Stomach (tissue), 9 donors: ENCODE measurements around the gene ACOXL. TPM values are rescaled to one million over a fixed set of nuclear protein-coding genes. Genes with fewer than 3 reads are reported as not detected.

Experiments used
- DNase-seq, 2 donors: peaks; one replicate each; pipeline versions ENCODE4 v3.0.0 to v3.0.0-alpha.2; 2013 to 2019
- H3K27ac ChIP-seq, 5 donors: fragments of 200-600 bp in 4 of 5; sonication (generic) in 4 of 5; one replicate each; pipeline ENCODE4 v1.5.1; 2013 to 2019; ENCODE audit warnings: mild to moderate bottlenecking in 1 of 5, moderate library complexity in 1 of 5
- H3K27me3 ChIP-seq, 3 donors: fragments of 200-600 bp; sonication (generic); one replicate each; pipeline ENCODE4 v1.5.1; 2017 to 2019; ENCODE audit warnings: mixed run types in 1 of 3
- H3K36me3 ChIP-seq, 4 donors: fragments of 200-600 bp; sonication (generic); 1 replicate in 3 of 4; 2 replicates in 1 of 4; pipeline ENCODE4 v1.5.1; 2016 to 2019
- H3K4me1 ChIP-seq, 4 donors: fragments of 200-600 bp; sonication (generic); one replicate each; pipeline ENCODE4 v1.5.1; 2016 to 2019
- H3K4me3 ChIP-seq, 4 donors: fragments of 200-600 bp; sonication (generic) in 3 of 4; one replicate each; pipeline ENCODE4 v1.5.1; 2016 to 2019; ENCODE audit warnings: mild to moderate bottlenecking in 1 of 4
- H3K9me3 ChIP-seq, 4 donors: fragments of 200-600 bp; sonication (generic); one replicate each; pipeline ENCODE4 v1.5.1; 2016 to 2019
- CTCF ChIP-seq, 7 experiments: fragments of 450-650 bp in 4 of 7; fragments of 200-600 bp in 3 of 7; sonication (generic) in 3 of 7; IDR thresholded peaks; one replicate each; pipeline ENCODE4 v1.5.1; 2016 to 2019; ENCODE audit warnings: antibody characterized with exemption in 7 of 7, control low read depth in 2 of 7, mild to moderate bottlenecking in 1 of 7
- EP300 ChIP-seq: sonication (generic); formaldehyde crosslinking; IDR thresholded peaks from one replicate; pipeline ENCODE4 v1.6.1; 2017; ENCODE audit warnings: antibody characterized with exemption
- POLR2A ChIP-seq, 4 donors: fragments of 450-650 bp; IDR thresholded peaks; one replicate each; pipeline ENCODE4 v1.6.1; 2016; ENCODE audit warnings: antibody characterized with exemption in 4 of 4, control low read depth in 2 of 4, mild to moderate bottlenecking in 1 of 4, moderate library complexity in 1 of 4
- POLR2AphosphoS5 ChIP-seq, 3 donors: sonication (generic); formaldehyde crosslinking; IDR thresholded peaks; one replicate each; pipeline ENCODE4 v1.6.1; 2016; ENCODE audit warnings: antibody characterized with exemption in 3 of 3
- WGBS, 5 donors: extraction: QIAGEN DNeasy Blood & Tissue Kit in 3 of 5; methylation state at CpG; one replicate each; pipeline versions ENCODE4 v1.1.5 to v1.1.7; 2013 to 2018; 5-methylcytosine and 5-hydroxymethylcytosine counted together
- intact Hi-C: fragments of 100-400 bp; cut with DNase I; formaldehyde crosslinking; loops from one replicate; pipeline ENCODE4 v1.15.1; 2023; ENCODE audit warnings: low total_unique reads
- polyA plus RNA-seq, 3 donors: library from polyadenylated mRNA; stranded (reverse); fragments of 200-250 nt; gene quantifications; one replicate each; pipeline ENCODE4 v1.2.3, GENCODE V29; 2013
- total RNA-seq, 5 donors: library from RNA; depleted of rRNA; stranded (reverse); fragments of >200 nt; gene quantifications; one replicate each; pipeline versions ENCODE4 v1.1.0 to v1.2.3, GENCODE V29; 2014 to 2016
- donor health status: healthy with polysubstance abuse.
- donor health status: Bipolar disorder and iron deficiency.
- donor health status: healthy.

The ACOXL gene
- total and polyA plus RNA-seq, 8 donors: 0.10 to 1.3 (median 0.45) TPM; not detected in 3

- peaks cover 0 to 30% (median 7%) of the 10 kb centered on the region in 4 donors for H3K4me1 ChIP-seq
- TF ChIP-seq EP300 (no peak), POLR2AphosphoS5 (IDR thresholded peaks at IDR 0.05) (no peak), CTCF (IDR thresholded peaks at IDR 0.05) (no peak), POLR2A (IDR thresholded peaks at IDR 0.05) (no peak)
- intact Hi-C loops: no loop called here
- no peaks in the 10 kb centered on the region for H3K9me3 ChIP-seq
- DNase-seq: peak in 1 of 2 donors; percentile 25
- no peaks in the 10 kb centered on the region for H3K36me3 ChIP-seq
- H3K4me3 ChIP-seq: no peak overlapping the region
- 72 to 81% (median 80%) methylated on average over 7 of the region's 7 CpGs for WGBS, 5 donors
- H3K27me3 ChIP-seq: no peaks in the 10 kb centered on the region
- no peak overlapping the region for H3K27ac ChIP-seq
Measured at GRCh38 chr2:111029181-111029927, 297.0 kb downstream of the ACOXL start.

GRCh38 chr2:111030260-111030891 is 298.0 kb downstream of the ACOXL start:
- H3K4me3 ChIP-seq: no peak overlapping the region
- peaks cover 0 to 30% (median 7%) of the 10 kb centered on the region in 4 donors for H3K4me1 ChIP-seq
- intact Hi-C loops: no loop called here
- H3K27me3 ChIP-seq: no peaks in the 10 kb centered on the region
- no peaks in the 10 kb centered on the region for H3K9me3 ChIP-seq
- DNase-seq: peak in 1 of 2 donors; percentile 22
- H3K27ac ChIP-seq: no peak overlapping the region
- no peaks in the 10 kb centered on the region for H3K36me3 ChIP-seq
- no peak for TF ChIP-seq POLR2AphosphoS5 (IDR thresholded peaks at IDR 0.05)
- TF ChIP-seq POLR2A (IDR thresholded peaks at IDR 0.05): no peak
- TF ChIP-seq EP300: no peak
- TF ChIP-seq CTCF (IDR thresholded peaks at IDR 0.05): no peak
- 40 to 63% (median 47%) methylated on average over 10 of the region's 10 CpGs for WGBS, 5 donors

- 33 to 61% (median 55%) methylated on average over 2 of the region's 2 CpGs for WGBS, 5 donors
- DNase-seq: no peak
- Histone ChIP-seq H3K36me3 (no peaks in the 10 kb centered on the region), H3K27ac (no peak overlapping the region), H3K4me1 (peaks cover 0 to 30% (median 7%) of the 10 kb centered on the region in 4 donors), H3K27me3 (no peaks in the 10 kb centered on the region), H3K4me3 (no peak overlapping the region), H3K9me3 (no peaks in the 10 kb centered on the region)
- TF ChIP-seq POLR2A (IDR thresholded peaks at IDR 0.05) (no peak), EP300 (no peak), CTCF (IDR thresholded peaks at IDR 0.05) (no peak), POLR2AphosphoS5 (IDR thresholded peaks at IDR 0.05) (no peak)
- intact Hi-C loops: no loop called here
Measured at GRCh38 chr2:111030945-111031344, 298.6 kb downstream of the ACOXL start.

GRCh38 chr2:111031546-111032478 is 299.4 kb downstream of the ACOXL start:
- intact Hi-C loops: no loop called here
- TF ChIP-seq POLR2AphosphoS5 (IDR thresholded peaks at IDR 0.05) (no peak), POLR2A (IDR thresholded peaks at IDR 0.05) (no peak), EP300 (no peak), CTCF (IDR thresholded peaks at IDR 0.05) (no peak)
- Histone ChIP-seq H3K36me3 (no peaks in the 10 kb centered on the region), H3K9me3 (no peaks in the 10 kb centered on the region), H3K4me3 (no peak overlapping the region), H3K27me3 (no peaks in the 10 kb centered on the region), H3K4me1 (peaks cover 0 to 30% (median 7%) of the 10 kb centered on the region in 4 donors), H3K27ac (peak overlapping the region in 3 of 5 donors; percentile 41 to 72 (median 45))
- 65 to 77% (median 73%) methylated on average over 15 of the region's 15 CpGs for WGBS, 5 donors
- peak in 1 of 2 donors; percentile 23 for DNase-seq
